ENCODE results near the gene NHLH1.

NHLH1 gene

DNA sequence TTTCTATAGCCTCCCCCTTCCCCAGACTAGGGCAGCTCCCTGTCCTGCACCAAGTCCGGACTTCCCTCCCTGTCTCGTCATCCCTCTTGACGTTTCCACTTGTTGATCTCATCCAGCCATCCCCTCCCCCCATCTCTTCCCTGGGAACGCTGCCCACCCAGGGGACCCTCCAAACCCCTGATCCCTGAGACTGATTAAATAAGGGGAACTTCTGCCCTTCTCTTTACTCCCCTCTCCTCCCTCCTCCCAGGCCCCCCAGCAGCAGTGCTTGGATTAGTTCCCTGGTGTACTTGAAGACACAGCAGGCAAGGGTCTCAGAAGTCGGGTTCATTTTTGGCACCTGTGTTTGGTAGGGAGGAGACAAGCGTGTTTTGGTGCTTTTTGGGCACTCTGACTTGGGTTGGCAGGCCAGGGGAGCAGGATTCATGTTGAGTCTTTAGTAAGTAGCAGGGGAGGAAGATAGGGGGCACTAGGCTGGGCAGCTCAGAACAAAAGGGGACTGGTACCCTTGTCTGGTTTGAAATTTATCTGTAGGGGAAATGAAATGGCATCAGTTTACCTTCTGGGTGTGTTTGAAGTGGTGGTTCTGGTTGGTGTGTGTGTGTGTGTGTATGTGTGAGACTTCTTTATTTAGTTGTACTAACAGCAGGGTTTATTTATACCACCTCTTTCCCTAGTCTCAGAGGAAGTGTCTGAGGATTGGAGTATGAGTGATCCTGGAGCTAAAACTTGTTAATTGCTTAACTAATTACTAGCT lies 44.6 kb downstream of the NHLH1 start:
- DNase-seq (ENCODE audit: low read depth in 2 of 2), result no peak

DNA sequence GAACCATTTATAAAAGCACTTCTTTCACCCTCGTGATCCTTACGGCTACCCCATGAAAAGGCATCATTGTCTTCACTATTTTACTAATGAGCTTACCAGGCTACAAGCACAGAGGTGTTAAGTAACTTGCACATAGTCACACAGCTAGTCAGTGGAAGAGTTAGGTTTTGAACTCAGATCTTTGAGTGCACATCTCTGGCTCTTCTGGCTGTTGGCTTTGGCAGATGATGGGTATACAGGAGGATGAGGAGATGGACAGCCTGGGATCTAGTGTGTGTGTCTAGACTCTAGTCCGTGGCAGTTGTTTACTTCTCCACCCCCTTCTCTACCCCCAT lies 45.1 kb downstream of the NHLH1 start:
- DNase-seq (ENCODE audit: low read depth in 2 of 2), result no peak

DNA sequence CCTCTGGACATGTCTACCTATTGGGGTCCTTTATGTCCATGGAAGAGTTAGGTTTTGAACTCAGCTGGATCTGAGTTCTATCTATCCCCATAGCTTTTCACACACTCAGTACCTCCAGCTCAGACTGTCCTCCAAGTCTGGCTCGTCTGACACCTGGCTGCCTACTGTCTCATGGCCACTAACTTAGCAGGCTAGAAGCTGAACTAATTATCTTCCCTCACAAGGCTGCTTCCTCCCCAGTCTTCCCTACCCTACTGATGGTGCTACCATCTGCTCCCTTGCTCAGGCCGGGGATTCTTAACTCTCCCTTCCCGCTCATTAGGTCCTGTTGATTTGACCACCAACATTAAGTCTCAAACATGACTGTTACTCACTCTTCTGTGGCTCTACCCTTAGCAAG lies 46.8 kb downstream of the NHLH1 start:
- no peak for DNase-seq (ENCODE audit: low read depth in 2 of 2)

DNA sequence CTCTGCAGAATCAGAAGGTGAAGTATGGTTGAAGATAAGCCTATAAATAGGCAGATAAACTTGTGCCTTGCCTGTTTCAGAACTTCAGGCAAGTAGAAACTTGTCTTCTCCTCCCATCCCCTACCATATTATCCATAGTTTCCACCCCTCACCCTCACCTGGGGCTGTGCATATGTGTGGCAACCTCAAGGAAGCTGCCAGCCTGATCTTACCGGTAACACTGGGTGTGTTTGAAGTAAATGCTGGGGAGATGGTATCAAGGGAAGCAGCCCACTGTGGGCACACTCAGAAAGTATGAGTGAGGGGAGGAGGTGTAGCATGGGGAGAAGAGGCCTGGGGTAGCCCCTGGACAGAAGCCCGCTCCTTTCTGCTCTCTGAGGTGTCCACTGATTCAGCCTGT lies 48.0 kb downstream of the NHLH1 start:
- DNase-seq (ENCODE audit: low read depth in 2 of 2), result no peak

DNA sequence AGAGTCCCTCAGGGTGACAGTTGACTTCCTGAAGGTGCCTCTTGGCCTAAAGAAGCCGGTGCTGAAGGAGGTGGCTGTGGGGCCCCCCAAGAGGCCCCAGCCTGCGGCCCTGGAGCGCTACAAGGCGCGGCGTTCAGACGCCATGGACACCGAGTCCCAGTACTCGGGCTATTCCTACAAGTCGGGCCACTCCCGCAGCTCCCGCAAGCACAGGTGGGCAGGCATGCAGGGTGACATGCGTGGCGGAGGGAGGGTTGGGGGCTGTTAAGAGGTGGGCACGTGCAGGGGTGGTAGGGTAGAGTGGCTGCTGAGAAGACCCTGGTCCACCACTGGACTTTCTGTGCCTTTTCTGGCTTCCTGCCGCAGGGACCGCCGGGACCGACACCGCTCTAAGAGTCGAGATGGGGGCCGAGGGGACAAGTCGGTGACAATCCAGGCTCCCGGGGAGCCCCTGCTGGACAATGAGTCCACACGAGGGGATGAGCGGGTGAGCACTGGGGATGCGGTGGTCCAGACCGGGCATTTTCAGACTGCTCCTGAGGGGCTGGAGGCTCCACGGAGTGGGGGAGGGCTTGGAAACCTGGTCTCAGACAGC lies 48.9 kb downstream of the NHLH1 start:
- no peak for DNase-seq (ENCODE audit: low read depth in 2 of 2)

DNA sequence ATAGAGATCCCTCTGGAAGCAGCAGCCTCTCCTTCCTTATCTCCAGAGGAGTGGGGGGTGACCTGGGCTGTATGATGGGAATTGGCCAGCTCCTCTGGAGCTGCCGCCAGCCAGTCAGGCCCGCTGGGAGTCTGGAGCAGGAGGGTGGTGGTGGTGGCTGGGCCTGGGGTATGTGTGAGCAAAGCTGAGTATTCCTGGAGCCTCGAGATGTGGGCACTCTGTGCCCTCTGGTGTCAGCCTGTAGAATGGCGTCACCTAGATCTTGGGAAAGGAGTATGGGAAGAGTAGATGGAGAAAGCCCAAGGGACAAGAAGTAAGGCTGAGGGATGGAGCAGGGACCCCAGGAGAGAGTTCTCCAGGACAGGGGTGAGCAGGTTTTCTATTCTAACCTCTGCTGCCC lies 49.5 kb downstream of the NHLH1 start:
- no peak for DNase-seq (ENCODE audit: low read depth in 2 of 2)

DNA sequence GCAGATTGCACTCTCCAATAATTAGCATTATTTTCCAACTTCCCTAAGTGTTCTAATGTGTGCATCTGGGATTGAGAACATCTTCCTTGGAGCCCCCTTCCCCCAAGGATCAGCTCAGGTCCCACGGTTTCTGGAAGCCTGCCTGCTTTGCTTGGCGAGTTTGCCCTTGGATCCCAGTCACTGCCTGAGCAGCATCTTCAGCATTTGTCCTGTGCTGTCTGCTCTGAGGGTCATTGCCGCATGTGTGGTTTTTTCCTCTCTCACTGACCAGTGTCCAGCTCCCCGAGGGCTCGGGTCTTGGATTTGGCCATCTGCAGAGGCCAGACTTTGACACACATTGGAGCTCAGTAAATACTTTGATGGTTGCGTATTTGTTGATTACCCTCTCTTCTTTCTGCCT lies 51.6 kb downstream of the NHLH1 start:
- no peak for DNase-seq (ENCODE audit: low read depth in 2 of 2)

DNA sequence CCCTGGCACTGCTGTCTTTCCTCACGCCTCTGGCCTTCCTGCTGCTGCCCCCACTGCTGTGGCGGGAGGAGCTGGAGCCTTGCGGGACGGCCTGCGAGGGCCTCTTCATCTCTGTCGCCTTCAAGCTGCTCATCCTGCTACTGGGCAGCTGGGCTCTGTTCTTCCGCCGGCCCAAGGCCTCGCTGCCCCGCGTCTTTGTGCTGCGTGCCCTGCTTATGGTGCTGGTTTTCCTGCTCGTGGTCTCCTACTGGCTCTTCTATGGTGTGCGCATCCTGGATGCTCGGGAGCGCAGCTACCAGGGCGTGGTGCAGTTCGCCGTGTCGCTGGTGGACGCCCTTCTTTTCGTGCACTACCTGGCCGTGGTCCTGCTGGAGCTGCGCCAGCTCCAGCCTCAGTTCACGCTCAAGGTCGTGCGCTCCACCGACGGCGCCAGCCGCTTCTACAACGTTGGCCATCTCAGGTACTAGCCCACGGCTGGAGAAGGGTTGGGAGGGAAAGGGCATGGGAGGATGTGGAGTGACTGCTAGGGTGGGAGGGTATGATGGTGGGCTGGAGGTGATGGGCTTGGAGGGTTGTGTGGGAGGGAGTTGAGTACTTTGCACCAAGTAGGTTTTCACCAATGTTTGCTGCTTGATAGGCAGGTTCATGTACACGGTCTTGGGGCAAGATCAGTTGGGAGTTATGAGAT lies 52.4 kb downstream of the NHLH1 start:
- no peak for DNase-seq (ENCODE audit: low read depth in 2 of 2)

DNA sequence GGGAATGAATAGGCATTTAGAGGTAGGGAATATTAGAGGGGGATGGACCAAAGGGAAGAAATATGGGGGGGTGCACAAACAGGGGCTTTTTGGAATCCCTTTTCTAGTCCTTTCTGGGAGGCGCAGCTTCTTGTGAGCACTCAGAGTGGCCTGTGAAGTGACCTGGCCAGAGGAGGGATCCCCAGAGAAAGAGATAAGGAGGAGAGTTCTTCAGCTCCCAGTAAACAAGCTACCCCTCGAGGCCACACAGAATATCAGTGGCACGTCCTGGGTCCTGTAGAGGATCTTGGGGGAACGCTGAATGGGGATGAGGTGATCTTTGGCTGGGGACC lies 52.9 kb downstream of the NHLH1 start:
- DNase-seq (ENCODE audit: low read depth in 2 of 2), result no peak

DNA sequence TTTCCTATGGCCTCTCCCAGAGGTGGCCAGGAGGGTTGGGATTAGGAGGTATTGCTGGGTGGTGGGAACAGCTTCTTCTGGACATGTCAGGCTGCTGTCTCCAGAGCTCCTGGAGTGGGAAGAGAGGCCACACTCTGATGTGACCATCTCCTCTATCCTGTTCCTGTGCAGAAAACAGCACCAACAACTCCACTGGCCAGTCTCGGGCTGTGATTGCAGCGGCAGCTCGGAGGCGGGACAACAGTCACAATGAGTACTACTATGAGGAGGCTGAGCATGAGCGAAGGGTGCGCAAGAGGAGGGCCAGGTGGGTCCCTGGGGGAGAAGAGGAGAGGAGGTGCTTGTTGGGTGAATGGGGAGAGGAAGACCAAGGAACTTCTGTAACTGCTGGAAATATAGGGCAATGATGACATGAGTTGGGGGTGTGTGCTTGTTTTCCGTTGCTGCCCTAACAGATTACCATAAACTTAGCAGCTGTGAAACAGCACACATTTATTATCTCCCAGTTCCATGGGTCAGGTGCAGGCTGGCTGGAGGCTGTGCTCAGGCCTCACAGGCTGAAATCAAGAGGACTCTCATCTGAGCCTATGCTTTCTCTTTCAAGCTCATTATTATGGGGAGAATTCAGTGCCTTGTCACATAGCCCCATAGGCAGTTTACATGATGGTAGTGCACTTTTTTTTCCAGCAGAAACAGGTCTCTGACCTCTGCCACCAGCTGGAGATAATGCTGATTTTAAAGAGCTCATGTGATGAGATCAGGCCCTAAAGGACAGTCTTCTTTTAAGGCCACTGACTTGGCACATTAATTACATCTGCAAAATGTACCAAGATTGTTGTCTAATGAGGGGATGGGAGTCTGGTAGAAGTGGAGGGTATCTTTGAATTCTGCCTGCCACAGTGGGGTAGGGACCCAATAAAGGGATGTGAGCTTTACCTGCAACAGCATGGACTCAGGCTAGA lies 54.3 kb downstream of the NHLH1 start:
- DNase-seq (ENCODE audit: low read depth in 2 of 2), result no peak

DNA sequence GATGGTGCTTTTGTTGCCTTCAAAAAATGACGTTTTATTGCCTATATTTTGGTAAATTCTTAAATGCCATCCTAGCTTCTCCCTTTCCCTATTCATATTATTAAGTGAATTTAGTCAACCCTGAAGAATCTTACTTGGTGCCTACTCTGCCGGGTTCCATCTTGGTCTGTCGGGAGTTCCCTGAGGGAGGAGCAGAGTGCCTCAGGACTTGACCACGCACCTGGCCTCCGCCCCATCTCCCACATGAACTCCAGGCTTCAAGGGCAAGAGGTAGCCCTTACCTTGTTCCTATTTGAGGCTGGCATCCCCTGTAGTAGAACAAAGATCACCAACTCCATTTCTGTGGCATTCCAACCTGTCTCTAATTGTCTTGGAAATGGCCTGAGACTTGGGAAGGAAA lies 55.0 kb downstream of the NHLH1 start:
- DNase-seq (ENCODE audit: low read depth in 2 of 2), result no peak

Data from activated CD8-positive, alpha-beta memory T cell treated with anti-CD3 and anti-CD28 coated beads for 4 hours (primary cell).